Posterior cingulate gyrus (tissue), 11 donors: ENCODE results near the gene KCTD17.
A peak's percentile ranks its signal among the peaks of the same experiment; 100 is the strongest.

ENCODE experiments used
- DNase-seq, 10 donors: peaks; one replicate each; pipeline versions ENCODE4 v3.0.0 to v3.0.0-alpha.2; 2020 to 2021; ENCODE audit warnings: mixed read lengths in 3 of 10
- intact Hi-C: fragments of 100-400 bp; cut with DNase I; formaldehyde crosslinking; loops from one replicate; pipeline ENCODE4 v1.15.1; 2023

Gene KCTD17

DNA sequence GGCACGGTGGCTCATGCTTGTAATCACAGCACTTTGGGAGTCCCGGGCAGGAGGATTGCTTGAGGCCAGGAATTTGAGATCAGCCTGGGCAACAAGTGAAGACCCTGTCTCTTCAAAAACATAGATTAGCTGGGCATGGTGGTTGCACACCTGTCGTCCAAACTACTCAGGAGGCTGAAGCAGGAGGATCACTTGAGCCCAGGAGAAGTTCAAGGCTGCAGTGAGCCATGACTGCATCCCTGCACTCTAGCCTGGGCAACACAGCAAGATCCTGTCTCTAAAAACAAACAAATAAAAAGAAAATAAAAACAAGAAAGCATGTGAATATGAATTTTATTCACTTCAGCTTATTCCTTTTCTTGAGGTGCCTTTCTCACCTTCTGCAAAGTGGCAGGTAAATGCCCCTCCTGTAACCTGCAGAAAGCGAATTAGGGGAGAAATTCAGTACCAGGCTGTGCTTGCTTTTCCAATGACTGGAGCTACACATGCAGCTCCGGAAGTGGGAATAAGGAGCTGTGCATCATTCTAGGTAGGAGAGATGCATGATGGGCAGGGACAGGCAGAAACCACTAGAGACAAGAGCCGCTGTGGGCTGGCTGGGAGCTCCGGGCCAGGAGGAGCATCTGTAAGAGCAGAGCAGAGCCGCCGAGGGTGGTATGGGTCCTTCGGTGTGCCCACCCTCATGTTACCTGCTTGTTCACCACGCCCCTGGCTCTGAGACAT is 14.7 kb upstream of the KCTD17 start:
- intact Hi-C loops: no loop called here
- DNase-seq: peak in 1 of 10 donors; percentile 49

GRCh38 chr22:37037669-37038068 is 13.9 kb upstream of the KCTD17 start:
- intact Hi-C loops: no loop called here
- DNase-seq: peak in 1 of 10 donors; percentile 56

DNA sequence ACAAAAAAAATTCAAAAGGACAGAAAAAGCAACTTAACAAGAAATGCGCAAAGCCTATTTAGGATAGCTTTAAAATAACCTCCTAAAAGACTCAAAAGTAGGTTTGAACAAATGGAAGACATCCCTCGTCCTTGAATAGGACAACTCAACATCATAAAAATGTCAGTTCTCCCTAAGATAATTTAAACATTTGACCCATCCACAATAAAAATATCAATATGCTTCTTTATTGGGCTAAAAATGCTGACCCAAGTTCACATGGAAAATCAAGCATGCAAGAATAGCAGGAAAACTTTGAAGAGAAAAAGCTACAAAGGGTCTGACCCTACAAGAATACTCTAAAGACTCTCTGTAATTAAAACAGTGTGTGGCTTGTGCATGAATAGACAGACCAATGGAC is 12.1 kb upstream of the KCTD17 start:
- intact Hi-C loops: no loop called here
- no peak for DNase-seq

DNA sequence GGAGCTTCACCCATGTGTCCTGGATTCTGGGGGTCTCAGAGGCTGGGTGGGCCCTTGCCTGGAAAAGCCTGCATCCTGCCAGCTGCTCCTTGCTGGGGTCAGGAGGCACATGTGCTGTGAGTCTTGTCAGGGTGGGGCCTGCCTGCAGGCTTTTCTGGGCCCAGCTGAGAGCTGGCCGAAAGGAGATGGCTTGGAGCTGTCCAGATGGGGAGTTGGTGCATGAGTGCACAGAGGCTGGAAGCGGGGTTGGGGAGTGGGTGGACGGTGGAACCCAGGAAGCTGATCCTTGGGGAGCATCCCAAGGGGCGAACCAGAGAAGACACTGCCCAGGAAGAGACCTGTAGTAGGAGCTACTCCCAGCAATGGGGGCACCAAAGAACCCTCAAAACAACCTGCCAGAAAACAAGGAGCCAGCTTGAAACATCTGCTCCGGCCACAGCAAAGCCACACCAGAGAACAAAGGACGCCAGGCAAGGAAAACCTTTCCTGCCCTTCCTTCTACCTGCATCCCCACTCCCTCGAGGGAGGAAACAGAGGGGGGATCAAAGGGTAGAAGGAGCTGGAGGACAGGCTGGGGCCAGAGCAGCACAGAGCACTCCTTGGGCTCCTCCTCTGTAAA is 8.2 kb upstream of the KCTD17 start:
- intact Hi-C loops: no loop called here
- DNase-seq: peak in 2 of 10 donors; percentile 44 to 58

GRCh38 chr22:37043828-37044538 is 7.6 kb upstream of the KCTD17 start:
- peak in 1 of 10 donors; percentile 86 for DNase-seq
- intact Hi-C loops: no loop called here

- intact Hi-C loops: no loop called here
Measured at GRCh38 chr22:37044634-37045625, 6.6 kb upstream of the KCTD17 start.

DNA sequence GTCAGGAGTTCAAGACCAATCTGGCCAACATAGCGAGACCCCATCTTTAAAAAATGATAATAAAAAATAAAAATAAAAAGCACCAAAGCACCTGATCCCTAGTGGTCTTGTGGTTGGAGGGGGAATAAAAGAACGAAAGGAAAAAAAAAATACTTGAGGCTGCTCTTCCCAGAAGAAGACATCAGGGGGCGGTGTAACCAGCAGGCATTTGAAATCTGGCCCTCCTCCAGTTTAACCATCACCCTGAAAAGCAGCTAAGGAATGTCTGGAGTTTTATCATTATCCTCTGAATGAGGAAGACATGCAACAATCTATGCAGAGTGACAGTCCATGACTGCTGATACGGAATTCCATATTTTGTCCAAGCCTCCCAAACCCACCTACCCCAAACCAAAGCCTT is 5.6 kb upstream of the KCTD17 start:
- DNase-seq: peak in 1 of 10 donors; percentile 68
- intact Hi-C loops: no loop called here

More at GRCh38 chr22:37044634-37045625, 6.6 kb upstream of the KCTD17 start:
- DNase-seq: peak in 1 of 10 donors; percentile 26

- DNase-seq: no peak
- intact Hi-C loops: no loop called here
Measured at GRCh38 chr22:37046589-37046988, 5.0 kb upstream of the KCTD17 start.

- intact Hi-C loops: no loop called here
- DNase-seq: no peak
Measured at GRCh38 chr22:37047006-37047405, 4.5 kb upstream of the KCTD17 start.

DNA sequence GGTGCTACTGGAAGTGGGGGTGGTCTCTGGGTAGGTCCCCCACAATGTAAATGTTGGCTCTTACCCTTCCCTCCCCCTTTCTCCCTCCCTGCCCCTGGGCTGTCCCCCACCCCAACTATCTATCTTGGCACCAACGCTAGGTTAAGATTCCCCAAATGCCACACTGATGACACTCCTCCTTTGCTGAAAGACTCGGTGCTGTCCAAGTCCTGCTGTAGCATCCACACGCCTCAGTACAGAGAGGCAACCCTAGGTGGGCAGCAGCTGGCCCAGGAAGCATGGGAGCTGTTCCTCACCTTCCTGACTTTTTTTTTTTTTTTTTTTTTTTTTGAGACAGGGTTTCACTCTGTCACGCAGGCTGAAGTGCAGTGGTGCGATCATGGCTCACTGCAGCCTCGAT is 3.4 kb upstream of the KCTD17 start:
- DNase-seq: no peak
- intact Hi-C loops: no loop called here

DNA sequence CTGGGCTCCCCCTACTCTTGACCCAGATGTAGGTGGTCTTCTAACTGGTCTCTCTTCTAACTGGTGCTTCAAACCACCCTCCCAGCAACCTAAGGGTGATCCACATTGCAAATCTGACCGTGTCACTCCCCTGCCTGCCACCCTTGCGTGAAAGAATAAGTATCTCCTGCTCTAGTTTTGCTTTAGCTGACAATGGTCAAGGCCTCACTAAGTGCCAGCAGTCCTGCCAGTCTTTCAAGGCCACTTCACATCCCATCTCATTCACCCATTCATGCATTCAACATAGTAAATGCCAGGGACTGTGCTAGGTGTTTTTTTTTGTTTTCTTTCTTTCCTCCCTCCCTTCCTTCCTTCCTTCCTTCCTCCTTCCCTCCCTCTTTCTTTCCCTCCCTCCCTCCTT is 2.3 kb upstream of the KCTD17 start:
- DNase-seq: no peak
- intact Hi-C loops: no loop called here

DNA sequence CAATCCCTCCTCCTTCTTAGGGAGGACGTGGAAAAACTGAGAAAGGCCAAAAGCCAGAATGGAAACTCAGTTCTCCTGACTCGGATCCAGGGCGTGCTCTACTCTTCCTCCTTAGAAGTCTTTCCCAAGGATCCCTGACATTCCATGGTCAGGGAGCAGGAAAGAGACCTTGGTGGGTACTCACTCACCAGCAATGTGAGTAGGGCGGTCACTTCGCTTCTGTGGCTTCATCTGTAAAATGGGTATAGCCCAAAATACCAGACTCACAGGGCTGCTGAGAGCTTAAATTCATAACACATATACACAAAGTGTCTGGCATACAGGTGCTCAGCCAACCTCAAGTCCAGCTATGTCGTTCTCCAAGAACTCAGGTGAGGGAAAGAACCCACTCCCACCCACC is 629 bp upstream of the KCTD17 start:
- DNase-seq: no peak
- intact Hi-C loops: no loop called here

- DNase-seq: peak in 2 of 10 donors; percentile 47 to 81
- intact Hi-C loops: no loop called here
Measured at GRCh38 chr22:37052386-37053309, 1.1 kb downstream of the KCTD17 start.

GRCh38 chr22:37053310-37054055 is 1.9 kb downstream of the KCTD17 start:
- DNase-seq: peak in 8 of 10 donors; percentile 37 to 93 (median 59)
- intact Hi-C loops: no loop called here

DNA sequence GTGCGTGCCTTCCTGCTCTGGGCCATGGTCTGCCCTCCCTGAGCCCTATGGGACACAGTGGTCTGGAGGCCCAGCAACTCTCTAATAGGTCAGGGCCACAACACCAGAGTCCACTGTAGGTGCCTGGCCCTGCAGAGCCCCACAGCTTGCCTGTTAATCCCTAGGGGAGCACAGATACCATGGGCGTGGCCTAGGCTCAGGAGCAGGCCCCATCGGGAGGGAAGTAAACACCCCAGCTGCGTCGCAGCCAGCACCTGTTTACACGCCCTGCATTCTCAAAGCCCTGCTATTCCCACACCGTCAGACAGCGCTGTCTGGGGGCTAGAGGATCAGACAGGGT is 2.5 kb downstream of the KCTD17 start:
- intact Hi-C loops: no loop called here
- DNase-seq: peak in 2 of 10 donors; percentile 42 to 74

DNA sequence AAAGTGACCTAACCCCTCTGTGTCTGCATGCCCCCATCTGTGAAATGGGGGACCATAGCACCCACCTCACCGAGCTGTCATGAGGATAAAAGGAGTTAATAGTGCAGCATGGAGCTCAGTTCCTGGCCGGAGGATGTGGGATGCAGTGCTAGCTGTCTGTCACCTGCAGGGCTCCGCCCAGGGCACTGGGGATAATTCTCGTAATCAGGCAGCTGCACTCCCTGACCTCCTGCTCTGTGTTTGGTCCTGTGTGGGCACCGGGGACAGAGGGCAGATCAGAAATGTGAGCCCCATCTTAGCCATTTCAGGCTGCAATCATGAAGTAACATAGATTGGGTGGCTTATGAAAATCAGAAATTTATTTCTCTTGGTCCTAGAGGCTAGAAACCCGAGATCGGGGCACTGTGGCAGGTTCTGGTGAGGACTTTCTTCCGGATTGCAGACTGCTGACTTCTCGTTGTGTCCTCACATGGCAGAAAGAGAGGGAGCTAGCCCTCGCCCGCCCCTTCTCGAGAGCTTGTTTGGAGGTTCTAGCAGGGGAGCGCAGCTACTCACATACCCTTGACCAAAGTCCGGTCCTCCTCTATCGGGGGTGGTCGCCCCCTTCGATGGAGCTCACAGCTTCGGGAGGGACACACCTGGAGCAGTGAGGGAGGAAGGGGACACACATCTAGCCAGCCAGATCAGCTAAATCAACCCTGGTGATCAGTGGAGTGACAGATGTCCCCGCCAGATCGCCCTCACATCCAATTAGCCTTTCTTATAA is 3.2 kb downstream of the KCTD17 start:
- intact Hi-C loops: no loop called here

GRCh38 chr22:37056246-37056645 is 4.7 kb downstream of the KCTD17 start:
- peak in 2 of 10 donors; percentile 45 to 72 for DNase-seq
- intact Hi-C loops: no loop called here

More for the DNA sequence above, 3.2 kb downstream of the KCTD17 start:
- DNase-seq: peak in 2 of 10 donors; percentile 67 to 75

- DNase-seq: peak in 1 of 10 donors; percentile 57
- intact Hi-C loops: no loop called here
Measured at GRCh38 chr22:37057226-37057625, 5.7 kb downstream of the KCTD17 start.
